WERI-Rb-1 (cell line): ENCODE data around the gene PPP1R12A.

Experiments
- DNase-seq: peaks from one replicate; pipeline ENCODE4 v3.0.0-alpha.2; 2020
- H3K27ac ChIP-seq: fragments of 250-450 bp; sonication (Bioruptor Pico); 2 replicates; pipeline ENCODE4 v1.5.1; 2020; ENCODE audit warnings: mild to moderate bottlenecking, moderate library complexity
- H3K27me3 ChIP-seq: fragments of 250-450 bp; sonication (Bioruptor Pico); 2 replicates; pipeline ENCODE4 v1.5.1; 2021; ENCODE audit warnings: mild to moderate bottlenecking, low read depth, moderate library complexity; ENCODE audit not compliant: insufficient read depth, severe bottlenecking
- H3K36me3 ChIP-seq: fragments of 250-450 bp; sonication (Bioruptor Pico); 2 replicates; pipeline ENCODE4 v1.5.1; 2020; ENCODE audit warnings: mild to moderate bottlenecking, moderate library complexity
- H3K4me3 ChIP-seq: 2 replicates; pipeline ENCODE4 v1.5.1; 2011; ENCODE audit warnings: low read depth, mild to moderate bottlenecking, control low read depth, low read length
- H3K9me3 ChIP-seq: fragments of 250-450 bp; sonication (Bioruptor Pico); 2 replicates; pipeline ENCODE4 v1.5.1; 2021; ENCODE audit warnings: mild to moderate bottlenecking, moderate library complexity; ENCODE audit not compliant: severe bottlenecking
- CTCF ChIP-seq: IDR thresholded peaks from 2 replicates; pipeline ENCODE4 v1.5.1; 2011; ENCODE audit warnings: low read depth, mild to moderate bottlenecking, control low read depth, inconsistent platforms, low read length

Gene PPP1R12A

GRCh38 chr12:79766705-79767464 lies 168.0 kb downstream of the PPP1R12A start:
- DNase-seq: no peak
- no peak for TF ChIP-seq CTCF
- Histone ChIP-seq H3K27me3 (no peaks in the 10 kb centered on the region), H3K27ac (no peak overlapping the region), H3K9me3 (no peaks in the 10 kb centered on the region), H3K36me3 (no peaks in the 10 kb centered on the region), H3K4me3 (no peak overlapping the region)

DNA sequence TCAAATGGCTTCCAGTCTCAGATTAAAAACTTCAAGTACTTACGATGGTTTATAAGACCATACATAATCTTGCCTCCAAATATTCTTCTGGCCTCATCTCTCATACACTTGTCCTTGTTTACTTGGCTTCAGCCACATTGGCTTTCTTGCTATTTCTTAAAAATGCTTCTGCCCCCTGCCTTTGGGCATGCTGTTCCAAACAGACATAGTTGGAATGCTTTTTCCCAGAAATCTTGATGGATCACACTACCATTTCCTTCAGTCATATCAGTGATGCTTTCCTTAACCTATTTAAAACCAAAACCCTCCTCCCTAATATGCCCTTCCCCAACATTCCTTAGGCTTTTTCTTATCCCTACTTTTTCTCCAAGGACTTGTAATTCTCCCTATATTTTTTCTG lies 169.7 kb downstream of the PPP1R12A start:
- Histone ChIP-seq H3K36me3 (no peaks in the 10 kb centered on the region), H3K4me3 (no peak overlapping the region), H3K27ac (no peak overlapping the region), H3K27me3 (no peaks in the 10 kb centered on the region), H3K9me3 (no peaks in the 10 kb centered on the region)
- DNase-seq: no peak
- TF ChIP-seq CTCF: no peak

GRCh38 chr12:79764641-79765040 lies 170.3 kb downstream of the PPP1R12A start:
- no peak overlapping the region for H3K4me3 ChIP-seq
- no peak for TF ChIP-seq CTCF

DNA sequence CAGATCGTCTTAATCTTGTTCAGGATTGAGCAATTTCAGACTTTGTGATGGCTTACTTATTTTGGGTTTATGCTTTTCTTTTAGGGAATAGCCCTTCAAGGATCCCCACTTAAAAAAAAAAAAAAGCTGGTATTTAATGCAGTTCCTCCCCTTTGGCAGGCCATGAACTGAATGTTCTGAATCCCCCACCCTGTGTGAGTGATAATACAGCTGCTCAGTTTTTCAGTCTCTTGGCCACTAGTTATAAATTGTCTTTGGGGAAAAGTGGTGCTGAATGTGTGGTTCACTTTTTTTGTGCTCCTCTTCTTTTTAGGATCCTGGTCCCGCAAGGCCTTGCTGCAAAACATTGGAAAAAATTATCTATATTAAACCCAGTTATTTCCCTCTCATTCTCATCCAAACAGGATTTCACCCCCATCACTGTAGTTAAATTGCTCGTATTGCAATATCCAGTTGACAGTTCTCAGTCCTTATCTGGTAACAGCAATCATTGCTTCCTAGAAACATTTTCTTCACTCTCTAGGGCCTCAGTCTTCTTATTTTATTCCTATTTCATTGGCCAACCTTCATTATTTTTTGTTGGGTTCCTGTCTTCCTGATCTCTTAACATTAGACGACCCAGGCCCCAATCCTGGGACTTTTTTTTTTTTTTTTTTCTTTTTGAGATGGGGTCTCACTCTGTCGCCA lies 171.0 kb downstream of the PPP1R12A start:
- no peaks in the 10 kb centered on the region for H3K9me3 ChIP-seq
- no peak overlapping the region for H3K27ac ChIP-seq
- no peak for TF ChIP-seq CTCF
- no peak overlapping the region for H3K4me3 ChIP-seq
- DNase-seq: no peak
- H3K36me3 ChIP-seq: no peaks in the 10 kb centered on the region
- no peaks in the 10 kb centered on the region for H3K27me3 ChIP-seq

More at GRCh38 chr12:79764641-79765040, 170.3 kb downstream of the PPP1R12A start:
- no peak overlapping the region for H3K27ac ChIP-seq
- no peaks in the 10 kb centered on the region for H3K27me3 ChIP-seq
- no peak for DNase-seq
- no peaks in the 10 kb centered on the region for H3K9me3 ChIP-seq
- no peaks in the 10 kb centered on the region for H3K36me3 ChIP-seq

DNA sequence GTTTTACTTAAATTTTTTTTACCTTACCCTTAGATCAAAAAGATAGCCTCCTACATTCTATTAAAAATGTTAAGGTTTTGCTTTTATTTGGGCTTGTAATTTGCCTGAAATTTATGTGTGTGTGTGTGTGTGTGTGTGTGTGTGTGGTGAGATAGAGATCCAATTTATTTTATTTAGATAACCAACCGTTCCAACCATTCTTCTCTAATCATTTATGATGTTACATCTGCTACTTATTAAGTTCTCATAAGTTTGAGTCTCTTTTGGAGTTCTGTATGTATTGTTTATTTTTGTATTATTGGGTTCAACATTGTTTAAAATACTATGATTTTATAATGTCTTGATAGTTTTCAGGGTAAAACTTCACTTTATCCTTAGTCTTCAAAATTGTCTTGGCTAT lies 173.6 kb downstream of the PPP1R12A start:
- Histone ChIP-seq H3K4me3 (no peak overlapping the region), H3K9me3 (no peaks in the 10 kb centered on the region), H3K36me3 (no peaks in the 10 kb centered on the region), H3K27me3 (no peaks in the 10 kb centered on the region), H3K27ac (no peak overlapping the region)
- no peak for DNase-seq
- TF ChIP-seq CTCF: no peak

GRCh38 chr12:79747274-79747673 lies 187.6 kb downstream of the PPP1R12A start:
- Histone ChIP-seq H3K36me3 (no peaks in the 10 kb centered on the region), H3K27me3 (no peaks in the 10 kb centered on the region), H3K27ac (no peak overlapping the region), H3K4me3 (no peak overlapping the region), H3K9me3 (no peaks in the 10 kb centered on the region)
- TF ChIP-seq CTCF: no peak
- DNase-seq: no peak
